ENCODE data around the gene GTF2H4.

The GTF2H4 gene

DNA sequence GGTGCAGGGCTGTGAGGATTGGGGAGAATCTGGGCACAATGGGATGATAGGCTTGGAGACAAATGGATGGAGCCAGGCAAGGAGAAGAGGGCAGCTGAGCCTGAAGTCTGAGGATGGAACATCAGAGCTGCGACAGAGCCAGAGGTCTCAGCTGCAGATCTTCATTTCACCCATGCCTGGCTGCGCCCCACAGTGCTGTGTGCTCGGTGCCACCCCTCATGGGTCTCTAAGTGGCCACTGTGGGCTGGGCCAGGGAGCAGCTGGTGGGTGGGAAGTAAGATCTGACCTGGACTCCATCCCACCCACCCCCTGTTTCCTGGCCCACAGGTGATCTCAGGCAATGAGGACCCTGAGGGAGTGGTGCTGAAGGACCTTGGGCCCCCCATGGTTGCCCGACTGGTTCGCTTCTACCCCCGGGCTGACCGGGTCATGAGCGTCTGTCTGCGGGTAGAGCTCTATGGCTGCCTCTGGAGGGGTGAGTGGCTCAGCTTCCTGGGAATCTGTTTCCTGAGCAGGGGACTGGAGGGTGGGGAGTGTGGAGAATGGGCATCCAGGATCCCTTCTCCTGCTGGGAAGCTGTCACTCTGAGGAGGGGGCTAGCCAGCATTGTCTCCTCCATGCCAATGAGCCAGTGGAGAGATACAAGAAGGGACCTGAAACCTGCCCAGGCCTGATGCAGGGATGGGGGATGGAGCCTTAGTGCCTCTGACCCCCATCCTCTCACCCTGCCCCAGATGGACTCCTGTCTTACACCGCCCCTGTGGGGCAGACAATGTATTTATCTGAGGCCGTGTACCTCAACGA, 17.2 kb upstream of the GTF2H4 start:
- Histone ChIP-seq H3K36me3 (ENCODE audit: control insufficient read depth, insufficient read depth, low read length) (peaks cover 74% of the 10 kb centered on the region), H3K27ac (ENCODE audit: low read depth, low read length) (no peak overlapping the region), H3K4me1 (ENCODE audit: control insufficient read depth, insufficient read depth, low read length) (peaks cover 8% of the 10 kb centered on the region), H3K9me3 (ENCODE audit: control insufficient read depth, insufficient read depth, low read length) (no peaks in the 10 kb centered on the region), H3K9ac (ENCODE audit: low read depth, low read length) (no peak overlapping the region), H3K27me3 (ENCODE audit: control insufficient read depth, insufficient read depth, low read length) (no peaks in the 10 kb centered on the region), H3K4me3 (ENCODE audit: low read depth, low read length) (no peak overlapping the region)

DNA sequence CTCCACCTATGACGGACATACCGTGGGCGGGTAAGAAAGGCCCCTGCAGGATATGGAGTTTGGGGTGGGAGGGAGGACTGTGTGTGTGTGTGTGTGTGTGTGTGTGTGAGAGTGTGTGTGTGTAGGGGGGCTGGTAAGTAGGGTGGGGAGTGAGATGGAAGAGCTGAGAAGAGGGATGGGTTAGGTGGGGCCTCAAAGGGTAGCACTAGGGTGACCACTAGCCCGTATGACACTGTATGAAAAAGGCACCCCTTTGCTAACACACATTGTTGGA, 16.6 kb upstream of the GTF2H4 start:
- Histone ChIP-seq H3K36me3 (ENCODE audit: control insufficient read depth, insufficient read depth, low read length) (peaks cover 80% of the 10 kb centered on the region), H3K4me1 (ENCODE audit: control insufficient read depth, insufficient read depth, low read length) (peaks cover 7% of the 10 kb centered on the region)

DNA sequence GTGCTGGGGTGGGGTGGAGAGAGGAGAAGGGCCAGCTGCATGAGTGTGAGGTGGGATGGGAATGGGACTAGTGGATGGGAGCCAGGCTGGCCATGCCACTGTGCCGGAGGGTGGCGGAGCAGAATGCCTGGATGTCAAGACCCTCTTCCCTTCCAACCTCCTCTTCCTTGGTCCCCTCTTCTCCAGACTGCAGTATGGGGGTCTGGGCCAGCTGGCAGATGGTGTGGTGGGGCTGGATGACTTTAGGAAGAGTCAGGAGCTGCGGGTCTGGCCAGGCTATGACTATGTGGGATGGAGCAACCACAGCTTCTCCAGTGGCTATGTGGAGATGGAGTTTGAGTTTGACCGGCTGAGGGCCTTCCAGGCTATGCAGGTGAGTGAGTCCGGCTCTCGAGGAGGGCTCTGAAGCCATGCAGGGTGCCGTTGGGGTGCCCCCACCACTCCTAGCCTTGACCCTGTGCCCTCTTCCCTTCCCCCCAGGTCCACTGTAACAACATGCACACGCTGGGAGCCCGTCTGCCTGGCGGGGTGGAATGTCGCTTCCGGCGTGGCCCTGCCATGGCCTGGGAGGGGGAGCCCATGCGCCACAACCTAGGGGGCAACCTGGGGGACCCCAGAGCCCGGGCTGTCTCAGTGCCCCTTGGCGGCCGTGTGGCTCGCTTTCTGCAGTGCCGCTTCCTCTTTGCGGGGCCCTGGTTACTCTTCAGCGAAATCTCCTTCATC, 16.0 kb upstream of the GTF2H4 start:
- H3K9me3 ChIP-seq (ENCODE audit: control insufficient read depth, insufficient read depth, low read length), result no peaks in the 10 kb centered on the region
- H3K4me3 ChIP-seq (ENCODE audit: low read depth, low read length), result no peak overlapping the region
- H3K36me3 ChIP-seq (ENCODE audit: control insufficient read depth, insufficient read depth, low read length), result peaks cover 86% of the 10 kb centered on the region
- H3K9ac ChIP-seq (ENCODE audit: low read depth, low read length), result no peak overlapping the region
- H3K27ac ChIP-seq (ENCODE audit: low read depth, low read length), result no peak overlapping the region
- H3K27me3 ChIP-seq (ENCODE audit: control insufficient read depth, insufficient read depth, low read length), result no peaks in the 10 kb centered on the region
- peaks cover 1% of the 10 kb centered on the region for H3K4me1 ChIP-seq (ENCODE audit: control insufficient read depth, insufficient read depth, low read length)

More for the DNA sequence above, 16.6 kb upstream of the GTF2H4 start:
- Histone ChIP-seq H3K27me3 (ENCODE audit: control insufficient read depth, insufficient read depth, low read length) (no peaks in the 10 kb centered on the region), H3K9me3 (ENCODE audit: control insufficient read depth, insufficient read depth, low read length) (no peaks in the 10 kb centered on the region), H3K4me3 (ENCODE audit: low read depth, low read length) (no peak overlapping the region), H3K9ac (ENCODE audit: low read depth, low read length) (no peak overlapping the region), H3K27ac (ENCODE audit: low read depth, low read length) (no peak overlapping the region)

DNA sequence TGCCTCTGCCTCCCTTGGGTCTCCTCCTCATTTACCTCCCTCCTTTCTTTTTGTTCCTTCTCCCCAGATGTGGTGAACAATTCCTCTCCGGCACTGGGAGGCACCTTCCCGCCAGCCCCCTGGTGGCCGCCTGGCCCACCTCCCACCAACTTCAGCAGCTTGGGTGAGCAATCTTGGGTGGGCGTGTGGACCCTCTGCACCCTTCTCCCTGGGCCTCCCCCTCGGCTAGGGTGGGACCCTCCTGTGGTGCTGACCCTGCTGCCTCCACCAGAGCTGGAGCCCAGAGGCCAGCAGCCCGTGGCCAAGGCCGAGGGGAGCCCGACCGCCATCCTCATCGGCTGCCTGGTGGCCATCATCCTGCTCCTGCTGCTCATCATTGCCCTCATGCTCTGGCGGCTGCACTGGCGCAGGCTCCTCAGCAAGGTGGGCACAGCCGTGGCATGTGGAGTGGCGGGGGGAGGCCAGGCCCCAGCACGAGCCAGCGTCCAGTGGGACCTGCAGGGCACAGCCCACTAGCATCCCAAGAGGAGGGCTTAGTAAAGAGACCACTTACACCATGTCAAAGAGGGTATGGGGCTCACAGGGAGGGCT, 14.9 kb upstream of the GTF2H4 start:
- Histone ChIP-seq H3K36me3 (ENCODE audit: control insufficient read depth, insufficient read depth, low read length) (peaks cover 96% of the 10 kb centered on the region), H3K4me3 (ENCODE audit: low read depth, low read length) (no peak overlapping the region), H3K4me1 (ENCODE audit: control insufficient read depth, insufficient read depth, low read length) (no peaks in the 10 kb centered on the region), H3K9ac (ENCODE audit: low read depth, low read length) (no peak overlapping the region), H3K9me3 (ENCODE audit: control insufficient read depth, insufficient read depth, low read length) (no peaks in the 10 kb centered on the region), H3K27ac (ENCODE audit: low read depth, low read length) (no peak overlapping the region), H3K27me3 (ENCODE audit: control insufficient read depth, insufficient read depth, low read length) (no peaks in the 10 kb centered on the region)

DNA sequence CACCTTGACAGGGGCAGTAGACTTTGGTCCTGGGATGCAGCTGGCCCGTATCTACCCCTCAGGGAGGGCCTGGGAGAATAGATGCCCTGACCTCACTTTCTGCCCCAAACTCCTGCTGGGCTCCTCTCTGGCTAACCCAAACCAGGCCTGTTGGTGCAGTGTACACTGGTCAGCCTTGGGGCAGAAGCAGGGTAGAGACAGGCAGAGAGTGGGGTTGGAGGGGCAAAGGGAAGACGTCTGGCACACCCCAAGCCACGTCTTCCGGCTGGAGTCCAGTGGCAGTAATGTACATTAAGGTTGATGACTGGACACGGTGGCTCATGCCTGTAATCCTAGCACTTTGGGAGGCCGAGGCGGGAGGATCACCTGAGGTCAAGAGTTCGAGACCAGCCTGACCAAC, 14.3 kb upstream of the GTF2H4 start:
- Histone ChIP-seq H3K27me3 (ENCODE audit: control insufficient read depth, insufficient read depth, low read length) (no peaks in the 10 kb centered on the region), H3K27ac (ENCODE audit: low read depth, low read length) (no peak overlapping the region), H3K4me3 (ENCODE audit: low read depth, low read length) (no peak overlapping the region), H3K36me3 (ENCODE audit: control insufficient read depth, insufficient read depth, low read length) (peaks cover 98% of the 10 kb centered on the region), H3K4me1 (ENCODE audit: control insufficient read depth, insufficient read depth, low read length) (no peaks in the 10 kb centered on the region), H3K9me3 (ENCODE audit: control insufficient read depth, insufficient read depth, low read length) (no peaks in the 10 kb centered on the region), H3K9ac (ENCODE audit: low read depth, low read length) (no peak overlapping the region)

DNA sequence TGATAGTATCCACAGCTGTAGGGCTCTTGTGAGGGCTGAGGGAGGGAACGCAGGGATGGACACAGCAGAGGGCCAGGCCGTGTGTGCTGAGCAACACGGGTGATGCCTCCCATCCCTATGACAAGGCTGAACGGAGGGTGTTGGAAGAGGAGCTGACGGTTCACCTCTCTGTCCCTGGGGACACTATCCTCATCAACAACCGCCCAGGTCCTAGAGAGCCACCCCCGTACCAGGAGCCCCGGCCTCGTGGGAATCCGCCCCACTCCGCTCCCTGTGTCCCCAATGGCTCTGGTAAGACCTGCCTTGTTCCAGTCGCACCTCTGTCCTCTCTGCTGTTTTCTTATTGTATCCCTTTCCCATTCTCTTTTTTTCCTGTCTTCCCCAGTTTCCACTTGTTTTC, 13.6 kb upstream of the GTF2H4 start:
- H3K4me1 ChIP-seq (ENCODE audit: control insufficient read depth, insufficient read depth, low read length), result no peaks in the 10 kb centered on the region
- no peak overlapping the region for H3K27ac ChIP-seq (ENCODE audit: low read depth, low read length)
- peaks cover 98% of the 10 kb centered on the region for H3K36me3 ChIP-seq (ENCODE audit: control insufficient read depth, insufficient read depth, low read length)
- no peaks in the 10 kb centered on the region for H3K27me3 ChIP-seq (ENCODE audit: control insufficient read depth, insufficient read depth, low read length)
- no peaks in the 10 kb centered on the region for H3K9me3 ChIP-seq (ENCODE audit: control insufficient read depth, insufficient read depth, low read length)
- H3K9ac ChIP-seq (ENCODE audit: low read depth, low read length), result no peak overlapping the region
- H3K4me3 ChIP-seq (ENCODE audit: low read depth, low read length), result no peak overlapping the region

DNA sequence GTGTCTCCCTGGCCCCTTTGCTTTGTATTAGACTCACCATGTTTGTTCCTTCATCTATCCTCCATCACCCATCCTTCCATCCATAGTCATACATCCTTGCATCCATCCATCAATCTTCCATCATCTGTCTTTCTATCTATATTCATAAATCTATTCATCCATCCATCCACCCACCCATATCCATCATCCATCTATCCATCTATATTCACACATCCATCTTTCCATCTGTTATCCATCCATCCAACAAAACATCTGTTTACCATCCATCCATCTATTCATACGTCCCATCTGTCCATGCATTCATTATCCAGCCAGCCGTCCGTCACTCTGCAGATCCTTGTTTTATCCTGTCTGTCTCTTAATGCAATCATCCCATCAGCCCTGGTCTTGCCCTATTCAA, 13.1 kb upstream of the GTF2H4 start:
- Histone ChIP-seq H3K27ac (ENCODE audit: low read depth, low read length) (no peak overlapping the region), H3K9me3 (ENCODE audit: control insufficient read depth, insufficient read depth, low read length) (no peaks in the 10 kb centered on the region), H3K36me3 (ENCODE audit: control insufficient read depth, insufficient read depth, low read length) (peaks cover 98% of the 10 kb centered on the region), H3K9ac (ENCODE audit: low read depth, low read length) (no peak overlapping the region), H3K4me1 (ENCODE audit: control insufficient read depth, insufficient read depth, low read length) (no peaks in the 10 kb centered on the region), H3K27me3 (ENCODE audit: control insufficient read depth, insufficient read depth, low read length) (no peaks in the 10 kb centered on the region), H3K4me3 (ENCODE audit: low read depth, low read length) (no peak overlapping the region)

DNA sequence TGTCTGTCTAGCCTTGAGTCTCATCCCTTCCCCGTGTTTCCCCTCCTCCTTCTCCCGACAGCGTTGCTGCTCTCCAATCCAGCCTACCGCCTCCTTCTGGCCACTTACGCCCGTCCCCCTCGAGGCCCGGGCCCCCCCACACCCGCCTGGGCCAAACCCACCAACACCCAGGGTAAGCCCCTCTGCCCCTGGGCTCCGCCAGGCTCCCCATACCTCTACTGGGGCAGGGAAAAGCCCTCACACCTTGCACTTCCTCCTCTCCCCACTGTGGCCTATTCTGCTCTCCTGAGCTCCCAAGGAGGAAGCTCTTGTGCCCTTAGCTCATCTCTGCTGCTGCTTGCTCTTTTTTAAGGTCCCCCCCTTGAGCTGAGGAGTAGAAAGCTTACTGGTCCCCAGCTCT, 12.7 kb upstream of the GTF2H4 start:
- Histone ChIP-seq H3K27me3 (ENCODE audit: control insufficient read depth, insufficient read depth, low read length) (no peaks in the 10 kb centered on the region), H3K9me3 (ENCODE audit: control insufficient read depth, insufficient read depth, low read length) (no peaks in the 10 kb centered on the region), H3K4me1 (ENCODE audit: control insufficient read depth, insufficient read depth, low read length) (no peaks in the 10 kb centered on the region), H3K4me3 (ENCODE audit: low read depth, low read length) (no peak overlapping the region), H3K9ac (ENCODE audit: low read depth, low read length) (no peak overlapping the region), H3K27ac (ENCODE audit: low read depth, low read length) (no peak overlapping the region), H3K36me3 (ENCODE audit: control insufficient read depth, insufficient read depth, low read length) (peaks cover 98% of the 10 kb centered on the region)

DNA sequence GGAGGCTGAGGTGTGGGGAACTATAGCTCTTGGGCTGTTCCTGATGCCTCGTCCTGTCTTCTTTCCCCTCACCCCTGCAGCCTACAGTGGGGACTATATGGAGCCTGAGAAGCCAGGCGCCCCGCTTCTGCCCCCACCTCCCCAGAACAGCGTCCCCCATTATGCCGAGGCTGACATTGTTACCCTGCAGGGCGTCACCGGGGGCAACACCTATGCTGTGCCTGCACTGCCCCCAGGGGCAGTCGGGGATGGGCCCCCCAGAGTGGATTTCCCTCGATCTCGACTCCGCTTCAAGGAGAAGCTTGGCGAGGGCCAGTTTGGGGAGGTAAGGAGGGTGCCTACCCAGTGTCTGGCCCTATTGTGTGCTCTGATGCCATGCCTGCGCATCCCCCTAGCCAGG, 11.5 kb upstream of the GTF2H4 start:
- Histone ChIP-seq H3K4me1 (ENCODE audit: control insufficient read depth, insufficient read depth, low read length) (no peaks in the 10 kb centered on the region), H3K27ac (ENCODE audit: low read depth, low read length) (no peak overlapping the region), H3K9ac (ENCODE audit: low read depth, low read length) (no peak overlapping the region), H3K27me3 (ENCODE audit: control insufficient read depth, insufficient read depth, low read length) (no peaks in the 10 kb centered on the region), H3K9me3 (ENCODE audit: control insufficient read depth, insufficient read depth, low read length) (no peaks in the 10 kb centered on the region), H3K36me3 (ENCODE audit: control insufficient read depth, insufficient read depth, low read length) (peaks cover 86% of the 10 kb centered on the region), H3K4me3 (ENCODE audit: low read depth, low read length) (no peak overlapping the region)

DNA sequence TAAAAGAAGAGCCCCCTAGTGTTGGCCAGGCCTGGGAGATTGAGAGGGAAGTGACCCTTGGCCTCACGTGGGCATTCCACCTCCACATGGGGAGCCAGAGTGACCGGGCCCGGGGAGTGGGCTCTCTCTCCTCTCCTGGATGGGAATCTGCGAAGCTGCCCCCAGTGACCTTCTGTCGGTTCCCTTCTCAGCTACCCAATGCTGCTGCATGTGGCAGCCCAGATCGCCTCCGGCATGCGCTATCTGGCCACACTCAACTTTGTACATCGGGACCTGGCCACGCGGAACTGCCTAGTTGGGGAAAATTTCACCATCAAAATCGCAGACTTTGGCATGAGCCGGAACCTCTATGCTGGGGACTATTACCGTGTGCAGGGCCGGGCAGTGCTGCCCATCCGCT, 10.1 kb upstream of the GTF2H4 start:
- Histone ChIP-seq H3K4me3 (ENCODE audit: low read depth, low read length) (no peak overlapping the region), H3K9me3 (ENCODE audit: control insufficient read depth, insufficient read depth, low read length) (no peaks in the 10 kb centered on the region), H3K27me3 (ENCODE audit: control insufficient read depth, insufficient read depth, low read length) (no peaks in the 10 kb centered on the region), H3K36me3 (ENCODE audit: control insufficient read depth, insufficient read depth, low read length) (peaks cover 73% of the 10 kb centered on the region), H3K9ac (ENCODE audit: low read depth, low read length) (no peak overlapping the region), H3K27ac (ENCODE audit: low read depth, low read length) (no peak overlapping the region), H3K4me1 (ENCODE audit: control insufficient read depth, insufficient read depth, low read length) (no peaks in the 10 kb centered on the region)

DNA sequence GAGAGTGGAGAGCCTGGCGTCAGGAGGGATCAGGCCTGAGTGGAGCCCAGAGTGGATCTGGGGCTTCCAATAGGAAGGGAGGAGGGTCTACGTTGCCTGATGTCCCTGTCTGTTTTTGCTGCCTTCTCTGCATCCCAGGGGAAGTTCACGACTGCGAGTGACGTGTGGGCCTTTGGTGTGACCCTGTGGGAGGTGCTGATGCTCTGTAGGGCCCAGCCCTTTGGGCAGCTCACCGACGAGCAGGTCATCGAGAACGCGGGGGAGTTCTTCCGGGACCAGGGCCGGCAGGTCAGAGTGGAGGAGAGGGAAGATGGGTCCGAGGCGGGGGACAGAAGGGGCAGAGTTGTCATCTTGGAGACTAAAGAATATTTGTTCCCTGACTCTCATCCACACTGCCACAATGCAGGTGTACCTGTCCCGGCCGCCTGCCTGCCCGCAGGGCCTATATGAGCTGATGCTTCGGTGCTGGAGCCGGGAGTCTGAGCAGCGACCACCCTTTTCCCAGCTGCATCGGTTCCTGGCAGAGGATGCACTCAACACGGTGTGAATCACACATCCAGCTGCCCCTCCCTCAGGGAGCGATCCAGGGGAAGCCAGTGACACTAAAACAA, 9.2 kb upstream of the GTF2H4 start:
- no peaks in the 10 kb centered on the region for H3K9me3 ChIP-seq (ENCODE audit: control insufficient read depth, insufficient read depth, low read length)
- H3K36me3 ChIP-seq (ENCODE audit: control insufficient read depth, insufficient read depth, low read length), result peaks cover 64% of the 10 kb centered on the region
- H3K9ac ChIP-seq (ENCODE audit: low read depth, low read length), result no peak overlapping the region
- no peaks in the 10 kb centered on the region for H3K27me3 ChIP-seq (ENCODE audit: control insufficient read depth, insufficient read depth, low read length)
- H3K4me1 ChIP-seq (ENCODE audit: control insufficient read depth, insufficient read depth, low read length), result no peaks in the 10 kb centered on the region
- H3K27ac ChIP-seq (ENCODE audit: low read depth, low read length), result no peak overlapping the region
- no peak overlapping the region for H3K4me3 ChIP-seq (ENCODE audit: low read depth, low read length)

All from HUES48 (cell line).